H9 (cell line): ENCODE results near the gene DNAJB4. TPM values are rescaled to one million over a fixed set of nuclear protein-coding genes. Genes with fewer than 3 reads are reported as not detected.

ENCODE experiments used
- DNase-seq: peaks from one replicate; pipeline ENCODE4 v3.0.0-alpha.2; 2017
- H2AFZ ChIP-seq: one replicate; pipeline ENCODE4 v1.6.1; 2013; ENCODE audit warnings: mild to moderate bottlenecking, low read length, control low read depth, moderate library complexity
- H2AK5ac ChIP-seq: 2 replicates; pipeline ENCODE4 v1.6.1; 2013; ENCODE audit warnings: low read length, control low read depth, mixed read lengths; ENCODE audit not compliant: insufficient read length
- H2BK120ac ChIP-seq: one replicate; pipeline ENCODE4 v1.6.1; 2013; ENCODE audit warnings: low read depth, mild to moderate bottlenecking, low read length, control low read depth, inconsistent platforms; ENCODE audit not compliant: poor library complexity, severe bottlenecking
- H2BK12ac ChIP-seq: 2 replicates; pipeline ENCODE4 v1.6.1; 2013; ENCODE audit warnings: low read length, control low read depth, mixed read lengths, low read depth; ENCODE audit not compliant: insufficient read length
- H2BK15ac ChIP-seq: 2 replicates; pipeline ENCODE4 v1.6.1; 2013; ENCODE audit warnings: low read depth, low read length, control low read depth
- H2BK20ac ChIP-seq: one replicate; pipeline ENCODE4 v1.6.1; 2013; ENCODE audit warnings: low read depth, mild to moderate bottlenecking, low read length, control low read depth, inconsistent platforms; ENCODE audit not compliant: poor library complexity, severe bottlenecking
- H2BK5ac ChIP-seq: 2 replicates; pipeline ENCODE4 v1.6.1; 2013; ENCODE audit warnings: low read length, control low read depth, mixed read lengths; ENCODE audit not compliant: insufficient read length
- H3K14ac ChIP-seq: 2 replicates; pipeline ENCODE4 v1.6.1; 2013; ENCODE audit warnings: low read length, control low read depth; ENCODE audit not compliant: insufficient read depth
- H3K18ac ChIP-seq: 2 replicates; pipeline ENCODE4 v1.6.1; 2013; ENCODE audit warnings: low read depth, mild to moderate bottlenecking, mixed read lengths, low read length, control low read depth; ENCODE audit not compliant: insufficient read length
- H3K23ac ChIP-seq: 2 replicates; pipeline ENCODE4 v1.6.1; 2013; ENCODE audit warnings: low read length, control low read depth, mixed read lengths, low read depth; ENCODE audit not compliant: insufficient read length
- H3K23me2 ChIP-seq: 2 replicates; pipeline ENCODE4 v1.6.1; 2013; ENCODE audit warnings: low read depth, mild to moderate bottlenecking, mixed read lengths, low read length, control low read depth; ENCODE audit not compliant: insufficient read length, poor library complexity, severe bottlenecking
- H3K27ac ChIP-seq: 2 replicates; pipeline ENCODE4 v1.5.1; 2013; ENCODE audit warnings: low read length, control low read depth, mixed read lengths, low read depth; ENCODE audit not compliant: insufficient read length
- H3K27me3 ChIP-seq: 2 replicates; pipeline ENCODE4 v1.6.1; 2013; ENCODE audit warnings: low read length, control low read depth, inconsistent platforms; ENCODE audit not compliant: insufficient read depth
- H3K4ac ChIP-seq: 2 replicates; pipeline ENCODE4 v1.6.1; 2013; ENCODE audit warnings: low read depth, mild to moderate bottlenecking, control low read depth, inconsistent platforms, low read length, moderate library complexity
- H3K4me1 ChIP-seq: 2 replicates; pipeline ENCODE4 v1.6.1; 2013; ENCODE audit warnings: low read length, control low read depth, inconsistent platforms; ENCODE audit not compliant: insufficient read depth
- H3K4me2 ChIP-seq: 2 replicates; pipeline ENCODE4 v1.6.1; 2013; ENCODE audit warnings: low read length, control low read depth, mixed read lengths; ENCODE audit not compliant: insufficient read length, insufficient read depth
- H3K56ac ChIP-seq: 2 replicates; pipeline ENCODE4 v1.6.1; 2013; ENCODE audit warnings: low read depth, mild to moderate bottlenecking, mixed read lengths, low read length, control low read depth; ENCODE audit not compliant: insufficient read length
- H3K79me1 ChIP-seq: 2 replicates; pipeline ENCODE4 v1.6.1; 2013; ENCODE audit warnings: low read depth, mild to moderate bottlenecking, moderate library complexity, low read length, control low read depth, inconsistent platforms; ENCODE audit not compliant: insufficient read depth, poor library complexity, severe bottlenecking
- H3K79me2 ChIP-seq: 2 replicates; pipeline ENCODE4 v1.6.1; 2013; ENCODE audit warnings: low read length, control low read depth, inconsistent platforms; ENCODE audit not compliant: insufficient read depth
- H3K9ac ChIP-seq: 2 replicates; pipeline ENCODE4 v1.6.1; 2013; ENCODE audit warnings: low read length, control low read depth, mixed read lengths; ENCODE audit not compliant: insufficient read length; ENCODE audit errors: extremely low read depth
- H3K9me3 ChIP-seq: one replicate; pipeline ENCODE4 v1.6.1; 2013; ENCODE audit warnings: low read depth, low read length, inconsistent platforms; ENCODE audit not compliant: control insufficient read depth
- H3T11ph ChIP-seq: one replicate; pipeline ENCODE4 v1.6.1; 2013; ENCODE audit warnings: mild to moderate bottlenecking, low read length, control low read depth, inconsistent platforms
- H4K20me1 ChIP-seq: one replicate; pipeline ENCODE4 v1.6.1; 2013; ENCODE audit not compliant: control insufficient read depth, insufficient read length, insufficient read depth
- H4K5ac ChIP-seq: 2 replicates; pipeline ENCODE4 v1.6.1; 2013; ENCODE audit warnings: low read depth, mild to moderate bottlenecking, mixed read lengths, low read length, control low read depth; ENCODE audit not compliant: insufficient read length
- H4K8ac ChIP-seq: replicated peaks from 2 replicates; pipeline ENCODE4 v1.6.1; 2013; ENCODE audit warnings: low read length, control low read depth, mixed read lengths, low read depth; ENCODE audit not compliant: insufficient read length
- H4K91ac ChIP-seq: 2 replicates; pipeline ENCODE4 v1.6.1; 2013; ENCODE audit warnings: low read depth, mild to moderate bottlenecking, moderate library complexity, mixed read lengths, low read length, control low read depth; ENCODE audit not compliant: insufficient read length
- H3K27ac Mint-ChIP-seq, 3 experiments: 2 replicates in 2 of 3; 3 replicates in 1 of 3; pipeline ENCODE4 v1.8.0; 2020 to 2021; ENCODE audit warnings: mixed read lengths in 3 of 3, mild to moderate bottlenecking in 1 of 3, moderate library complexity in 1 of 3
- H3K27me3 Mint-ChIP-seq: 2 replicates; pipeline ENCODE4 v1.8.0; 2021; ENCODE audit warnings: low read depth, mild to moderate bottlenecking, moderate library complexity, mixed read lengths
- H3K36me3 Mint-ChIP-seq, 3 experiments: 2 replicates in 2 of 3; 3 replicates in 1 of 3; pipeline ENCODE4 v1.8.0; 2020 to 2021; ENCODE audit warnings: low read depth in 3 of 3, mixed read lengths in 3 of 3; ENCODE audit not compliant: insufficient read depth in 1 of 3
- H3K4me1 Mint-ChIP-seq, 2 experiments: 2 replicates each; pipeline ENCODE4 v1.8.0; 2020; ENCODE audit warnings: mixed read lengths in 2 of 2
- H3K4me3 Mint-ChIP-seq, 2 experiments: 2 replicates in 1 of 2; 3 replicates in 1 of 2; pipeline ENCODE4 v1.8.0; 2020 to 2021; ENCODE audit warnings: mild to moderate bottlenecking in 2 of 2, mixed read lengths in 2 of 2, moderate library complexity in 1 of 2
- H3K9me3 Mint-ChIP-seq, 2 experiments: 2 replicates in 1 of 2; 3 replicates in 1 of 2; pipeline ENCODE4 v1.8.0; 2020; ENCODE audit warnings: mild to moderate bottlenecking in 2 of 2, mixed read lengths in 2 of 2, moderate library complexity in 1 of 2
- WGBS: extraction: QIAGEN DNeasy Blood & Tissue Kit; methylation state at CpG from one replicate; pipeline ENCODE4 v1.1.7; 2013; ENCODE audit warnings: missing lambda C conversion rate, low lambda C conversion rate, mixed read lengths; ENCODE audit not compliant: insufficient read length; ENCODE audit errors: extremely low coverage; 5-methylcytosine and 5-hydroxymethylcytosine counted together
- total RNA-seq: library from RNA; stranded (reverse); gene quantifications from 2 replicates; pipeline ENCODE4 v1.2.1, GENCODE V29; 2021
- TF ChIP-seq, protein P1 (sequence below): fragments of 200-600 bp; sonication (generic); conservative IDR thresholded peaks from 3 replicates; pipeline ENCODE4 v1.8.0; 2021; ENCODE audit warnings: antibody characterized with exemption, mild to moderate bottlenecking

DNAJB4 gene
- total RNA-seq, 1 experiment from 2014 or later, result 8.1 TPM

DNA sequence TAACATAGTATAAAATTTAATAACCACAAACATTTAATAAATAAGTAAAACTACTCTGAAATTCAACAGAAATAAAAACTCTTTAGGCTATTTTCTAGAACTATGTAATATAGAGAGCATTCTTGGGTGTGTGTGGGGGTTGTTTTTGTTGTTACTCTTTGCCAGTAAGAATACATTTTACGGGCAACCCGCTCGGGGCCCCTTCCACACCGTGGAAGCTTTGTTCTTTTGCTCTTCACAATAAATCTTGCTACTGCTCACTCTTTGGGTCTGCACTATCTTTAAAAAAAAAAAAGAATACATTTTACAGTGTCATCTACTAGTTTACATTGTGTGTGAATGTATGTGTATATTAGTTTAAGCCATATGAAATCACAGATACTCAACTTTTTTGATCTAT is 25.1 kb downstream of the DNAJB4 start:
- DNase-seq, result no peak
- no peak overlapping the region for H2BK5ac ChIP-seq
- no CpG with 5 or more reads among the region's 4 CpGs for WGBS
- no peak overlapping the region for H4K8ac ChIP-seq
- no peak overlapping the region for H3K9ac ChIP-seq
- no peaks in the 10 kb centered on the region for H4K20me1 ChIP-seq
- no peak overlapping the region for H4K91ac ChIP-seq
- no peak overlapping the region for H3K27ac ChIP-seq
- H3K23ac ChIP-seq, result no peak overlapping the region
- no peak overlapping the region for H2BK15ac ChIP-seq
- no peaks in the 10 kb centered on the region for H3K27me3 Mint-ChIP-seq
- H3K4ac ChIP-seq, result no peak overlapping the region
- H3K9me3 Mint-ChIP-seq, result no peaks in the 10 kb centered on the region
- no peak overlapping the region for H4K5ac ChIP-seq
- no peaks in the 10 kb centered on the region for H3K23me2 ChIP-seq
- no peak overlapping the region for H2AK5ac ChIP-seq
- H3K36me3 Mint-ChIP-seq, result no peaks in the 10 kb centered on the region
- H3K18ac ChIP-seq, result no peak overlapping the region
- no peak overlapping the region for H2BK120ac ChIP-seq
- H3K4me1 Mint-ChIP-seq, result no peaks in the 10 kb centered on the region
- H3K9me3 ChIP-seq, result no peaks in the 10 kb centered on the region
- TF ChIP-seq, protein P1, sequence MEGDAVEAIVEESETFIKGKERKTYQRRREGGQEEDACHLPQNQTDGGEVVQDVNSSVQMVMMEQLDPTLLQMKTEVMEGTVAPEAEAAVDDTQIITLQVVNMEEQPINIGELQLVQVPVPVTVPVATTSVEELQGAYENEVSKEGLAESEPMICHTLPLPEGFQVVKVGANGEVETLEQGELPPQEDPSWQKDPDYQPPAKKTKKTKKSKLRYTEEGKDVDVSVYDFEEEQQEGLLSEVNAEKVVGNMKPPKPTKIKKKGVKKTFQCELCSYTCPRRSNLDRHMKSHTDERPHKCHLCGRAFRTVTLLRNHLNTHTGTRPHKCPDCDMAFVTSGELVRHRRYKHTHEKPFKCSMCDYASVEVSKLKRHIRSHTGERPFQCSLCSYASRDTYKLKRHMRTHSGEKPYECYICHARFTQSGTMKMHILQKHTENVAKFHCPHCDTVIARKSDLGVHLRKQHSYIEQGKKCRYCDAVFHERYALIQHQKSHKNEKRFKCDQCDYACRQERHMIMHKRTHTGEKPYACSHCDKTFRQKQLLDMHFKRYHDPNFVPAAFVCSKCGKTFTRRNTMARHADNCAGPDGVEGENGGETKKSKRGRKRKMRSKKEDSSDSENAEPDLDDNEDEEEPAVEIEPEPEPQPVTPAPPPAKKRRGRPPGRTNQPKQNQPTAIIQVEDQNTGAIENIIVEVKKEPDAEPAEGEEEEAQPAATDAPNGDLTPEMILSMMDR, result no peak
- H3K79me2 ChIP-seq, result no peaks in the 10 kb centered on the region
- no peak overlapping the region for H3K56ac ChIP-seq
- H3K4me2 ChIP-seq, result no peak overlapping the region
- no peak overlapping the region for H2BK12ac ChIP-seq
- H3K79me1 ChIP-seq, result no peaks in the 10 kb centered on the region
- H3T11ph ChIP-seq, result no peak overlapping the region
- no peaks in the 10 kb centered on the region for H3K27me3 ChIP-seq
- no peak overlapping the region for H3K14ac ChIP-seq
- H3K27ac Mint-ChIP-seq, result no peak overlapping the region; a peak in 1 of 7 replicates
- no peak overlapping the region for H2AFZ ChIP-seq
- no peaks in the 10 kb centered on the region for H3K4me1 ChIP-seq
- no peak overlapping the region for H2BK20ac ChIP-seq
- H3K4me3 Mint-ChIP-seq, result no peak overlapping the region
